IMR-90 (cell line): ENCODE measurements around the gene ASXL2. TPM values are rescaled to one million over a fixed set of nuclear protein-coding genes. Genes with fewer than 3 reads are reported as not detected.

Experiments
- ATAC-seq: fragments of 200-7000 bp; cut with Tn5 transposase; 2 replicates; pipeline ENCODE4 v1.9.1; 2020; ENCODE audit warnings: low read depth, mild to moderate bottlenecking, moderate library complexity
- BruUV-seq: library from RNA; stranded (reverse); fragments of 400-500 nt; replicated peaks from 2 replicates; lab custom pipeline; 2021; lab: Mats Ljungman, UMichigan
- CTCF ChIA-PET: fragments of 300-600 bp; formaldehyde crosslinking; extraction: SDS; loops from one replicate; lab custom pipeline; 2021; ENCODE audit warnings: antibody characterized with exemption; lab: Yijun Ruan, JAX
- POLR2A ChIA-PET: fragments of 300-600 bp; sonication (Branson Sonifier 250); formaldehyde crosslinking; loops from one replicate; lab custom pipeline; 2022; ENCODE audit warnings: antibody characterized with exemption; ENCODE audit not compliant: unreplicated experiment; lab: Charles Lee
- DNase-seq: peaks from one replicate; pipeline ENCODE4 v3.0.0; 2013
- H2AFZ ChIP-seq: replicated peaks from 2 replicates; pipeline ENCODE3; 2013; ENCODE audit warnings: low read length, mild to moderate bottlenecking; ENCODE audit not compliant: poor library complexity
- H2AK5ac ChIP-seq: 2 replicates; pipeline ENCODE4 v1.6.1; 2013; ENCODE audit warnings: low read depth, low read length, inconsistent platforms
- H2AK9ac ChIP-seq: replicated peaks from 2 replicates; pipeline ENCODE3; 2013; ENCODE audit warnings: mild to moderate bottlenecking, low read depth, low read length, moderate library complexity; ENCODE audit not compliant: poor library complexity
- H2BK120ac ChIP-seq: 2 replicates; pipeline ENCODE4 v1.6.1; 2013; ENCODE audit warnings: low read depth, low read length, inconsistent platforms
- H2BK15ac ChIP-seq: 3 replicates; pipeline ENCODE4 v1.6.1; 2013; ENCODE audit warnings: low read depth, low read length, inconsistent platforms
- H2BK20ac ChIP-seq: 2 replicates; pipeline ENCODE4 v1.6.1; 2013; ENCODE audit warnings: low read depth, mild to moderate bottlenecking, inconsistent platforms, low read length, moderate library complexity
- H2BK5ac ChIP-seq: 2 replicates; pipeline ENCODE4 v1.6.1; 2013; ENCODE audit warnings: mild to moderate bottlenecking, low read depth, low read length, inconsistent platforms; ENCODE audit not compliant: poor library complexity, severe bottlenecking
- H3K14ac ChIP-seq: replicated peaks from 2 replicates; pipeline ENCODE4 v1.6.1; 2013; ENCODE audit warnings: low read depth, low read length, inconsistent platforms
- H3K18ac ChIP-seq: 2 replicates; pipeline ENCODE4 v1.6.1; 2013; ENCODE audit warnings: low read depth, low read length, control low read depth
- H3K23ac ChIP-seq: 2 replicates; pipeline ENCODE4 v1.6.1; 2013; ENCODE audit warnings: low read depth, low read length, inconsistent platforms
- H3K27ac ChIP-seq: 2 replicates; pipeline ENCODE4 v1.5.1; 2013; ENCODE audit warnings: mild to moderate bottlenecking, control low read depth, low read length; ENCODE audit not compliant: insufficient read depth
- H3K27me3 ChIP-seq: 2 replicates; pipeline ENCODE4 v1.6.1; 2013; ENCODE audit warnings: low read length; ENCODE audit not compliant: control insufficient read depth, insufficient read depth
- H3K36me3 ChIP-seq: 2 replicates; pipeline ENCODE4 v1.6.1; 2013; ENCODE audit warnings: low read length, mixed read lengths; ENCODE audit not compliant: control insufficient read depth, insufficient read depth
- H3K4ac ChIP-seq: 2 replicates; pipeline ENCODE4 v1.6.1; 2013; ENCODE audit warnings: low read depth, low read length, inconsistent platforms
- H3K4me1 ChIP-seq: 2 replicates; pipeline ENCODE4 v1.6.1; 2013; ENCODE audit warnings: low read length, mixed read lengths; ENCODE audit not compliant: control insufficient read depth, insufficient read depth
- H3K4me2 ChIP-seq: 2 replicates; pipeline ENCODE4 v1.6.1; 2013; ENCODE audit warnings: low read depth, mild to moderate bottlenecking, control low read depth, low read length, moderate library complexity
- H3K4me3 ChIP-seq: 2 replicates; pipeline ENCODE4 v1.5.1; 2013; ENCODE audit warnings: low read depth, mild to moderate bottlenecking, control low read depth, low read length, moderate library complexity; ENCODE audit not compliant: insufficient read depth
- H3K56ac ChIP-seq: 2 replicates; pipeline ENCODE4 v1.6.1; 2013; ENCODE audit warnings: low read length, inconsistent platforms; ENCODE audit not compliant: insufficient read depth; ENCODE audit errors: extremely low read depth
- H3K79me1 ChIP-seq, 2 experiments: 2 replicates each; pipeline ENCODE4 v1.6.1; 2013; ENCODE audit warnings: low read length in 2 of 2, inconsistent platforms in 1 of 2, low read depth in 1 of 2
- H3K9ac ChIP-seq: 2 replicates; pipeline ENCODE4 v1.6.1; 2013; ENCODE audit warnings: low read depth, low read length, control low read depth
- H3K9me1 ChIP-seq: 2 replicates; pipeline ENCODE4 v1.6.1; 2013; ENCODE audit warnings: low read length, inconsistent platforms; ENCODE audit not compliant: insufficient read depth
- H3K9me3 ChIP-seq: 2 replicates; pipeline ENCODE4 v1.6.1; 2013; ENCODE audit warnings: low read length; ENCODE audit not compliant: control insufficient read depth, insufficient read depth
- H4K20me1 ChIP-seq: 2 replicates; pipeline ENCODE4 v1.6.1; 2013; ENCODE audit warnings: low read length, inconsistent platforms; ENCODE audit not compliant: insufficient read depth
- H4K5ac ChIP-seq: 2 replicates; pipeline ENCODE4 v1.6.1; 2013; ENCODE audit warnings: mild to moderate bottlenecking, low read depth, low read length, control low read depth
- H4K8ac ChIP-seq, 2 experiments: 2 replicates each; pipeline ENCODE4 v1.6.1; 2013; ENCODE audit warnings: low read depth in 2 of 2, low read length in 2 of 2, control low read depth in 1 of 2, inconsistent platforms in 1 of 2
- H4K91ac ChIP-seq: 2 replicates; pipeline ENCODE4 v1.6.1; 2013; ENCODE audit warnings: low read depth, low read length, inconsistent platforms; ENCODE audit not compliant: insufficient read depth
- NFE2L2 ChIP-seq: fragments of 150-350 bp; IDR thresholded peaks from 2 replicates; pipeline ENCODE4 v1.6.1; 2016; ENCODE audit warnings: low read depth, mild to moderate bottlenecking, low read length
- WGBS, 2 experiments: methylation state at CpG; one replicate each; pipeline versions ENCODE4 v1.1.5 to v1.1.7; 2013; ENCODE audit warnings: missing lambda C conversion rate in 2 of 2; ENCODE audit not compliant: insufficient read length in 1 of 2; ENCODE audit errors: extremely low coverage in 2 of 2; 5-methylcytosine and 5-hydroxymethylcytosine counted together
- dilution Hi-C: fragments of 300-500 bp; cut with HindIII; formaldehyde crosslinking; loops from one replicate; pipeline ENCODE4 v1.14.3; 2018; ENCODE audit warnings: low sequenced_read_pairs; ENCODE audit not compliant: unreplicated experiment
- in situ Hi-C: fragments of 300-500 bp; cut with MboI; formaldehyde crosslinking; loops from 3 replicates; pipeline ENCODE4 v1.14.3; 2019; ENCODE audit warnings: low sequenced_read_pairs, inconsistent platforms, mixed read lengths
- intact Hi-C: fragments of 100-400 bp; cut with micrococcal nuclease; formaldehyde crosslinking; loops from 2 replicates; pipeline ENCODE4 v1.10.0; 2022
- polyA plus RNA-seq, 3 experiments: library from polyadenylated mRNA; depleted of rRNA; stranded (reverse); fragments of >200 nt; gene quantifications; 2 replicates each; pipeline ENCODE4 v1.2.3, GENCODE V29; 2012; ENCODE audit warnings: low replicate concordance in 1 of 3
- total RNA-seq: library from RNA; depleted of rRNA; stranded (reverse); fragments of >200 nt; gene quantifications from 2 replicates; pipeline ENCODE4 v1.2.3, GENCODE V29; 2012

Gene ASXL2
- total and polyA plus RNA-seq, 2 of the 4 experiments (the other 2 are of a cell fraction), result 5.3 to 8.1 TPM

DNA sequence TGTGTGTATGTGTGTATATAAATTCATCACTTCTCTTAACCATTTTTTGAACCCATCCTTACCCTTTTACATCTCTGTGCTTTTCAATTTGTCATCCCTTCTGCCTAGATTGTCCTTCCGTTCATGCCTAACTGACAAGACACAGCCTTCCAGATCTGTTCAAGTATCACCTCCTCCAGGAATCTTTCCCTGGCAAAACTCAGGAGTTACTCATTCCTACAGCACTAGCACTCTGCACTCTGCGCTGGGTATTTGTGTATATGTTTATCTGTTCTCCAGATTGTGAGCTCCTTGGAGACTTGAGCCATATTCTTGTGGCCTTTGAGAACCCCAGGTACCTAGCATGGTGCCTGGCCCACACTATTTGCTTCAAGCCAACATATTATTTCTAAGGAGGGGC is 26.8 kb upstream of the ASXL2 start:
- dilution Hi-C loops (no loop called here), in situ Hi-C loops (no loop called here), intact Hi-C loops (no loop called here)
- peak; percentile 92 for ATAC-seq
- no peaks in the 10 kb centered on the region for H3K9me1 ChIP-seq
- H2AK5ac ChIP-seq, result no peak overlapping the region
- H4K91ac ChIP-seq, result no peak overlapping the region
- CTCF ChIA-PET, result interaction anchor here (1.2 to 1.4 kb wide), 2 partner anchors 10 to 46 kb away, joined by 3 read pairs; no protein-coding TSS in a partner anchor
- peaks cover 3% of the 10 kb centered on the region; the same call in 1 of the 2 replicates for H3K9me3 ChIP-seq
- POLR2A ChIA-PET, result no interaction called here
- no peak overlapping the region for H3K56ac ChIP-seq
- H2BK20ac ChIP-seq, result no peak overlapping the region
- H3K18ac ChIP-seq, result no peak overlapping the region
- no peak overlapping the region for H2BK15ac ChIP-seq
- H4K5ac ChIP-seq, result no peak overlapping the region
- H3K79me1 ChIP-seq, result no peaks in the 10 kb centered on the region
- H3K27me3 ChIP-seq, result peaks cover 1% of the 10 kb centered on the region; the same call in 1 of the 2 replicates
- no peak overlapping the region for H3K14ac ChIP-seq
- no peaks in the 10 kb centered on the region for H3K36me3 ChIP-seq
- H3K4me2 ChIP-seq, result no peak overlapping the region
- no peak for TF ChIP-seq NFE2L2
- peak; percentile 59 for DNase-seq
- no peak overlapping the region for H3K4me3 ChIP-seq
- H4K20me1 ChIP-seq, result no peaks in the 10 kb centered on the region
- H2BK120ac ChIP-seq, result no peak overlapping the region
- no peak overlapping the region for H2AK9ac ChIP-seq
- H2AFZ ChIP-seq, result no peak overlapping the region
- H3K23ac ChIP-seq, result no peak overlapping the region
- no peak overlapping the region for H3K27ac ChIP-seq
- no peaks in the 10 kb centered on the region for H3K4me1 ChIP-seq
- H4K8ac ChIP-seq, result no peak overlapping the region
- no CpG with 5 or more reads among the region's 2 CpGs for WGBS, 2 experiments
- BruUV-seq, result no TSS peak
- no peak overlapping the region for H3K9ac ChIP-seq
- H2BK5ac ChIP-seq, result no peak overlapping the region
- no peak overlapping the region for H3K4ac ChIP-seq
